Osteoblast (primary cell): ENCODE data around the gene CDC25A. TPM values are rescaled to one million over a fixed set of nuclear protein-coding genes. Genes with fewer than 3 reads are reported as not detected.

ENCODE experiments used
- DNase-seq: peaks from one replicate; pipeline ENCODE4 v3.0.0; 2011; ENCODE audit warnings: low spot score, mixed read lengths; ENCODE audit not compliant: insufficient read length; ENCODE audit errors: missing footprints
- H2AFZ ChIP-seq: 2 replicates; pipeline ENCODE4 v1.6.0; 2011; ENCODE audit warnings: mild to moderate bottlenecking, low read length
- H3K27ac ChIP-seq: 2 replicates; pipeline ENCODE4 v1.5.1; 2011; ENCODE audit warnings: mild to moderate bottlenecking, low read depth, low read length, moderate library complexity
- H3K27me3 ChIP-seq: 2 replicates; pipeline ENCODE4 v1.6.0; 2012; ENCODE audit warnings: mild to moderate bottlenecking, control low read depth, inconsistent platforms, low read length, moderate library complexity; ENCODE audit not compliant: insufficient read depth
- H3K36me3 ChIP-seq: 2 replicates; pipeline ENCODE4 v1.5.1; 2011; ENCODE audit warnings: mild to moderate bottlenecking, low read length, control low read depth, moderate library complexity; ENCODE audit not compliant: insufficient read depth
- H3K4me1 ChIP-seq: 2 replicates; pipeline ENCODE4 v1.5.1; 2011; ENCODE audit warnings: mild to moderate bottlenecking, low read length, control low read depth, moderate library complexity; ENCODE audit not compliant: insufficient read depth
- H3K4me2 ChIP-seq: 2 replicates; pipeline ENCODE4 v1.6.0; 2011; ENCODE audit warnings: mild to moderate bottlenecking, low read length; ENCODE audit not compliant: insufficient read depth
- H3K4me3 ChIP-seq: fragments of 200-600 bp; sonication (generic); 3 replicates; pipeline ENCODE4 v1.5.1; 2012; ENCODE audit warnings: mild to moderate bottlenecking, low read length, inconsistent platforms; ENCODE audit not compliant: insufficient read depth
- H3K79me2 ChIP-seq: 2 replicates; pipeline ENCODE4 v1.6.0; 2012; ENCODE audit warnings: mild to moderate bottlenecking, low read length, control low read depth, inconsistent platforms; ENCODE audit not compliant: insufficient read depth
- H3K9me3 ChIP-seq: 2 replicates; pipeline ENCODE4 v1.5.1; 2011; ENCODE audit warnings: low read depth, low read length, control low read depth
- H4K20me1 ChIP-seq: 2 replicates; pipeline ENCODE4 v1.6.0; 2012; ENCODE audit warnings: mild to moderate bottlenecking, low read length, control low read depth; ENCODE audit not compliant: insufficient read depth
- CTCF ChIP-seq: IDR thresholded peaks from 2 replicates; pipeline ENCODE4 v1.5.1; 2011; ENCODE audit warnings: mild to moderate bottlenecking, low read depth, low read length, moderate library complexity; ENCODE audit errors: extremely low read depth
- total RNA-seq: library from RNA; depleted of rRNA; stranded (reverse); fragments of >200 nt; gene quantifications from 2 replicates; pipeline ENCODE4 v1.2.3, GENCODE V29; 2012

Gene CDC25A
- total RNA-seq, 1 donor, result 1.1 TPM

GRCh38 chr3:48187579-48188265 is 495 bp downstream of the CDC25A start:
- H4K20me1 ChIP-seq, result no peaks in the 10 kb centered on the region
- TF ChIP-seq CTCF, result no peak
- no peaks in the 10 kb centered on the region for H3K27me3 ChIP-seq
- H3K79me2 ChIP-seq, result peaks cover 30% of the 10 kb centered on the region
- peaks cover 19% of the 10 kb centered on the region for H3K36me3 ChIP-seq
- peak overlapping the region; percentile 95 for H2AFZ ChIP-seq
- peak overlapping the region; percentile 97 for H3K4me3 ChIP-seq
- H3K9me3 ChIP-seq, result no peaks in the 10 kb centered on the region
- H3K4me2 ChIP-seq, result peak overlapping the region; percentile 93
- peaks cover 13% of the 10 kb centered on the region for H3K4me1 ChIP-seq
- peak overlapping the region; percentile 69 for H3K27ac ChIP-seq
- DNase-seq, result peak; percentile 81

GRCh38 chr3:48187301-48187578 is 977 bp downstream of the CDC25A start:
- H3K27ac ChIP-seq, result peak overlapping the region; percentile 69
- no peak for TF ChIP-seq CTCF
- H3K36me3 ChIP-seq, result peaks cover 24% of the 10 kb centered on the region
- peak overlapping the region; percentile 95 for H2AFZ ChIP-seq
- no peak for DNase-seq
- H3K9me3 ChIP-seq, result no peaks in the 10 kb centered on the region
- H3K4me1 ChIP-seq, result peaks cover 13% of the 10 kb centered on the region
- H3K79me2 ChIP-seq, result peaks cover 32% of the 10 kb centered on the region
- no peaks in the 10 kb centered on the region for H4K20me1 ChIP-seq
- H3K4me3 ChIP-seq, result peak overlapping the region; percentile 97
- no peaks in the 10 kb centered on the region for H3K27me3 ChIP-seq
- peak overlapping the region; percentile 93 for H3K4me2 ChIP-seq

GRCh38 chr3:48186631-48187300 is 1.5 kb downstream of the CDC25A start:
- peaks cover 32% of the 10 kb centered on the region for H3K79me2 ChIP-seq

More at GRCh38 chr3:48186631-48187300, 1.5 kb downstream of the CDC25A start:
- H3K4me3 ChIP-seq, result peak overlapping the region; percentile 97
- no peak for TF ChIP-seq CTCF
- peaks cover 13% of the 10 kb centered on the region for H3K4me1 ChIP-seq
- DNase-seq, result no peak
- no peaks in the 10 kb centered on the region for H3K9me3 ChIP-seq
- H3K36me3 ChIP-seq, result peaks cover 29% of the 10 kb centered on the region
- H3K27ac ChIP-seq, result peak overlapping the region; percentile 69
- no peaks in the 10 kb centered on the region for H3K27me3 ChIP-seq
- peak overlapping the region; percentile 95 for H2AFZ ChIP-seq
- no peaks in the 10 kb centered on the region for H4K20me1 ChIP-seq
- H3K4me2 ChIP-seq, result peak overlapping the region; percentile 93
